GM18858 (cell line): ENCODE data around the gene CNNM4.
A peak's percentile ranks its signal among the peaks of the same experiment; 100 is the strongest.
"Not testable (repeated sequence)": the region's sequence is repeated elsewhere in the genome, so short reads cannot be mapped to it uniquely, and the experiment has no call there.

Source experiments
- ATAC-seq: cut with Tn5 transposase; IDR thresholded peaks from one replicate; pipeline ENCODE4 v1.9.1; 2021; ENCODE audit not compliant: unreplicated experiment

CNNM4 gene

GRCh38 chr2:96789245-96789617 lies 28.5 kb downstream of the CNNM4 start:
- ATAC-seq = no peak

- no peak for ATAC-seq
Measured at GRCh38 chr2:96792772-96793749, 32.4 kb downstream of the CNNM4 start.

DNA sequence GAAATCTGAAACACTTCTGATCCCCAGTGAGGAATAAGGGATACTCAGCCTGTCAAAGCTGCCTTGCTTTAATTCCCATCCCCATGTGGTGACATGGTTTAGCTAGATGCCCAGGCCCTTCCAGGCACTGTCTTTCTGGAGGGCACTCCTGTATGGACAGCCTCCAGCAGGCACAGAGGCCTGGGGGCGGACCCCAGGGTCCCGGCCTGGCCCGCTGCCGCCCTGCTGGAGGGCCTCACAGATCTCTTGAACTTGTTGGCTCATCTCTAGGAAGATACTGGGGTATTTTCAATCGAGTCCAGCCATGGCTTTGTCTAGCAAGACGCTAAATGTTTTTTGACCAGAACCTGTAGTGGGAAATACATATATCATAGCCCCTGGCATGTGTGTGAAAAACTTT lies 34.4 kb downstream of the CNNM4 start:
- no peak for ATAC-seq

DNA sequence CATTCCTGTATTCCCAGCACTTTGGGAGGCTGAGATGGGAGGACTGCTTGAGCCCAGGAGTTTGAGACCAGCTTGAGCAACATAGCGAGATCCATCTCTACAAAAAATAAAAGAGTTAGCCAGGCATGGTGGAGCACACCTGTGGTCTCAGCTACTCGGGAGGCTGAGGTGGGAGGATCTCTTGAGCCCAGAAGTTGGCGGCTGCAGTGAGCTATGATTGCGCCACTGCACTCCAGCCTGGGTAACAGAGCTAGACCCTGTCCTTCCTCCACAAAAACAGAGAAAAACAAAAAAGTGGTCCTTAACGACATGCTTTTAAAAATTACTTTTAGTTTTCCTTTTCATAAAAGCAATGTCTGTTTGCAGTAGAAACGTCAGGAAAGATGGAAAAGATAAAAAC lies 35.8 kb downstream of the CNNM4 start:
- not testable (repeated sequence) for ATAC-seq

GRCh38 chr2:96797066-96797625 lies 36.4 kb downstream of the CNNM4 start:
- ATAC-seq = no peak

- no peak for ATAC-seq
Measured at GRCh38 chr2:96798733-96799622, 38.3 kb downstream of the CNNM4 start.

DNA sequence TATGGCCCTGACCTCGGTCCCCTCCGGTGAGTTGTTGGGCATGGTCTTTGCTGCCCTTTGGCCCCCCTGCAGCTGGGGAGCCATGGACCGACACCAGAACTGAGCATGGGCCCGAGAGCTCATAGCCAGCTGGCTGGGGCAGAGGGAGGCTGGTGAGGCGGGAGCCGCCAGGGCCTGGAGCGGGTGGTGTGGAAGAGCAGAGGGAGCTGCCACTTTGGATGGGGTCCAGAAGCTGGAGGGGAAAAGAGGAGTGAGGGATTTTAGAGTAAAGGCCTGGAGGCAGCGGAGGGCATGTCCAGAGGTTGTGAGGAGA lies 38.9 kb downstream of the CNNM4 start:
- ATAC-seq = no peak

DNA sequence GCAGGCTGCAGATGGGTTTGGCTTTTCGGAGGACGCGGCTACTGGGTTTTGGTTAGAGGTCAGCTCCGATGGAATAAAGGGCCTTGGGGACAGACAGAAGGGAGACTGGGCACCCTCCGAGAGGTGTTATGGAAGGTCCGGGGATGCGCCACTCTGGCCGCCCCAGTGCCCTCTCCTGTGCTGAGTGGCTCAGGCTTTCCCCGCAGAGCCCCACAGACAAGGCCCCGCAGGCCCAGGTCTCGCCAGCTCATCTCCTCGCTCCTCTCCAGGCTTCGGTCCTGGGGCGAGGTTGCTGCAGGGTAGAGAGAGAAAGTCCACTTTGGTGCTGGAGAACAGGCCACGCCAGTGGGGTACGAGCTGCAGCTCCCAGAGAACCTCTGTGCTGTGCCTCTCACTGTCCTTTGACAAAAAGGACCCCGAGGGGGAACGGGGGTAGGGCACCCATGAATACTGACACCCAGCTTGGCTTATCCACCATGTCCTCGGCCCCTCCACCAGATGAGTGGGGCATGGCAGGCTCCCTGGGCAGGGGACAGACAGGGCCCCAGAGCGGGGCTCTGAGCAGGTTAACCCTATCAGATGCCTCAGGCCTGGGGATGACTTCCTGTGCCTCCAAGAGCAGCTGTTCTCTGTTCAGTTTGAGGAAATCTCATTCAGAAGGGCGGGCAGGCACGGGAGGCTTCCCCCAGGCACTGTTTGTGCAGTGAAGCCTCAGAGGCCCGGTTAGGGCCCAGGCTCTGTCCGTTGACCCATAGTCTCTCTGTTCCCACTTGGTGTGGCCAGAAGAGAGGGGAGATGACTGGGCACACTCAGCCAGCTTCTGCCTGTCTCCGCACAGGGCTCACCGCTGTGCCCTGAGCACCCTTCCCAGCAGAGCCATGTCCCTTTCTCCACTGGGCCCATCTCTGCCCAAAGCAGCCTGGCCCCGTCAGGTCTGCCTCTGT lies 39.6 kb downstream of the CNNM4 start:
- ATAC-seq = no peak

- ATAC-seq = peak; percentile 62
Measured at GRCh38 chr2:96801005-96801785, 40.5 kb downstream of the CNNM4 start.

GRCh38 chr2:96801786-96802595 lies 41.3 kb downstream of the CNNM4 start:
- ATAC-seq = no peak

DNA sequence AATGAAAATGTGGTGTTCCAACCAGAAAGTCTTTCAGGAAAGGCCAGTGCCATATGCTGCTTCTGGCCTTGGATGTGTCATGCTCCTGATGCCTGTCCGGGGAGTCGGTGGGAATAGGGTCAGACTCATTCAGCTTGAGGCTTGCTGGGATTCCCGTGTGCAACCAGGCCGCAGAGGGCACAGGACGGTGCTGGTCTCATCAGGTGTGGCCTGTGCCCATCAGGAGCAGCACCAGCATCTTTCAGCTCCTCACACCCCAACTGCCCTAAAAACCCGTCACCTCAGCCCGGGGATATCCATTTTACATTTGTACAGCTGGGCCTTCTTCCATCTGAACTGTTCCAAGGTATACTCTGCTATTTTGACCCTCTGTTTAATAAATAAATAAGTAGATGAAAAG lies 42.0 kb downstream of the CNNM4 start:
- ATAC-seq = no peak

GRCh38 chr2:96804986-96805385 lies 44.3 kb downstream of the CNNM4 start:
- no peak for ATAC-seq

GRCh38 chr2:96805946-96806345 lies 45.2 kb downstream of the CNNM4 start:
- not testable (repeated sequence) for ATAC-seq

DNA sequence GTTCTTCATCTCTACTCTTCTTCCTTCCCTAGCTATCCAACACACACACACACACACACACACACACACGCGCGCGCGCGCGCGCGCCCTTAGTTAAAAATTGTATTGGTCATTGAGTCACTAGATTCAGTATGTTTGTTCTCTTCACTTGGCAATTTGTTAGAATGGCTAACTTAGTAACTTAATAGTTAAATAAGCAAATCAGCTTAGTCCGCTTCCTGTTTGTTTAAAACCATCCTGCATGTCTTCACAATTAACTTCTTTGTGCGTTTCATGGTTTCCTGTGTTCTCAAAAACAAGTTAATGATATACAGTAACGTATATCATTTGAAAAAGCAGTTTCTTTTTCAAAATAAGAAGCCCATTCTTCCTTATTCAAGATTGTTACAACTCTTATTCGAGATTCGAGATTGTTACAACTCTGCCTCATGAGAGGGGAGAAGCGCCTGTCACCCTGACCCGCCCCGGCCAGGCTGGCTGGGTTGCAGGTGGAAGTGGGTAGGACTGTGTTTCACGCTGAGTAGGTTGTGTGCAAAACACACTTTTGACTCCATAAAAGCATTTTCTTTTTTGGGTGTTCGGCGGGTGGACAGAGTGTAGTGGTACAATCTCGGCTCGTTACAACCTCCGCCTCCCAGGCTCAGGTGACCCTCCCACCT lies 45.9 kb downstream of the CNNM4 start:
- no peak for ATAC-seq

DNA sequence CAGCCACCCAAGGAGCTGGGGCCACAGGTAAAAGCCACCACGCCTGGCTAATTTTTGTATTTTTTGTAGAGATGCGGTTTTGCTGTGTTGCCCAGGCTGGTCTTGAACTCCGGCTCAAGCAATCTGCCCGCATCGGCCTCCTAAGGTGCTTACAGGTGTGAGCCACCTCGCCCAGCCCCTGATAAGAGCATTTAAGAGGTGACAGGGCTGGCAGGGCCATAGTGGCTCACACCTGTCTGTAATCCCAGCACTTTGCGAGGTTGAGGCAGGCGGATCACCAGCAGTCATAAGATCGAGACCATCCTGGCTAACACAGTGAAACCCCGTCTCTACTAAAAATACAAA lies 46.4 kb downstream of the CNNM4 start:
- ATAC-seq = no peak

- ATAC-seq = no peak
Measured at GRCh38 chr2:96808176-96808837, 47.6 kb downstream of the CNNM4 start.

DNA sequence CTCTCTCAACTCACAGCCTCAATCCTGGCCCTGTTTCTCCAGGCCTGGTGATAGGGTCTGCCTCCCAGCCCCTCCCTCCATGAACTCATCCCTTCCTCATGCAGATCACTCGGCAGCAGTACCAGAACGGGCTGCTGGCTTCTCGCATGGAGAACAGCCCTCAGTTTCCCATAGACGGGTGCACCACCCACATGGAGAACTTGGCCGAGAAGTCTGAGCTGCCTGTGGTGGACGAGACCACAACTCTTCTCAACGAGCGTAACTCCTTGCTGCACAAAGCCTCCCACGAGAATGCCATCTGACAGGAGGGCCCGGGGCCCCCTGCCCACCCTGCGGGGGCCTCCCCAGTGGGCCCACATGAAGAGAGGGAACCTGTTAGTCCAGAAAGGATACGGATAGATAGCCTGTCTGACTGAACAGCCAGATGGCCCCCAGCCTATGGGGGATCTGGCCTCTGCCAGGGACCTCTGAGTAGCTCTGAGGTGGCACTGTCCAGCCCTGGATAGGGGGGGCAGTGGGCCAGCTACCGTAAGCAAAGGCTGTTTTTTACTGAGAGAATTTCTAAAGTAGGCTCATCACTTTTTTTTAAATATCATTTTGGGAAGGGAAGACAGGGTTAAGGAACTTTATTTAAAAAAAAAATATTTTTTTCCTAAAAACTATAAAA lies 48.6 kb downstream of the CNNM4 start:
- ATAC-seq = no peak
